GM10266 (cell line): Measurements from ENCODE around the gene TMEM156.
A peak's percentile ranks its signal among the peaks of the same experiment; 100 is the strongest.
"Not testable (repeated sequence)": the region's sequence is repeated elsewhere in the genome, so short reads cannot be mapped to it uniquely, and the experiment has no call there.

Source experiments
- DNase-seq: peaks from one replicate; pipeline ENCODE4 v3.0.0; 2012; ENCODE audit errors: extremely low spot score
- CTCF ChIP-seq: IDR thresholded peaks from 2 replicates; pipeline ENCODE4 v1.5.1; 2012; ENCODE audit warnings: mild to moderate bottlenecking, low read depth; ENCODE audit not compliant: control insufficient read depth, insufficient read depth; ENCODE audit errors: missing control alignments

TMEM156 gene

GRCh38 chr4:38948551-38948950 lies 83.7 kb downstream of the TMEM156 start:
- TF ChIP-seq CTCF: no peak
- no peak for DNase-seq

DNA sequence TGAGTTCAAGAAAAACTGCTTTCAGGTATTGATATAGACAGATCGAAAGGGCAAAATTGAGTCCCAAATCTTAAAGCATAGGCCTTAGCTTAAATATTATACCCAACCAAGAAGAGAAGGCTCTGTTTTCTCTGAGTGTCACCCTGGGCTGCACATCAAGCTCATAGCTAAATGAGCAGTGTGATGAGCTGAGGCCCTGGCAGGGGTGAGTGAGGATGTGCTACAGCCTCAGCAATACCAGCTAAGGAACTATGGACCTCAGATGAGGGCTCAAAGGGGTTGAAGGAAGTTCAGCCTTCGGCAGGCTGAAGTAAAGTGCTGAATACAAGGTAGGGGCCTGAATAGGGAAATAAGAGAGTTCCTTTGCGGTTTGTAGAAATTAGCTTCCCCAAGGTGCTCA lies 85.3 kb downstream of the TMEM156 start:
- TF ChIP-seq CTCF: no peak
- DNase-seq: no peak

DNA sequence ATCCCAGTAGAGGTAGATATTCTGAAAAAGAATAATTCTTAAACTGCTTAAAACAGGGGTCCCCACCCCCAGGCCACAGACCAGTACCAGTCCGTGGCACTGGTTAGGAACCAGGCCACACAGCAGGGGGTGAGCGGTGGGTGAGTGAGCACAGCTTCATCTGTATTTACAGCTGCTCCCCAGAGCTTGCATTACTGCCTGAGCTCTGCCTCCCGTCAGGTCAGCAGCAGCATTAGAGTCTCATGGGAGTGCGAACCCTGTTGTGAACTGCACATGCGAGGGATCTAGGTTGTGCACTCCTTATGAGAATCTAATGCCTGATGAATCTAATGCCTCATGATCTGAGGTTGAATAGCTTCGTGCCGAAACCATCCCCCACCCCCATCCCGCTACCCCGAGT lies 87.8 kb downstream of the TMEM156 start:
- no peak for DNase-seq
- no peak for TF ChIP-seq CTCF

DNA sequence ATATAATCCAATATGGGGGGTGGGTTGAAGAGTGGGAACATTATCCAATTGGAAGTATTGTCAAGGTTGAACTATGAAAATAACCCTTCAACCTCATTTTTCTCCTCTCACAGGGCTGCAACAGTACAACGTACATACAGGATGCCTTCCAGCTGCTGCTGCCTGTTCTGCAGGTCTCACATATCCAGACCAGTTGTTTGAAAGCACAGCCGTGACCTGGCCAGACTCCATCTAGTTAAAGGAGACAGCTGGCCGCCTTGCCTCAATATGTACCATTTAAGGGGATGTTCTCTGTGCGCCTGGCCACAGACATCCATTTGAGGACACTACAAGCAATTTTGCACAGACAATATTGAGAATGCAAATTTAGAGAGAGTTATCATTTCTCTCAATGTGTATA lies 88.9 kb downstream of the TMEM156 start:
- TF ChIP-seq CTCF: no peak
- no peak for DNase-seq

- DNase-seq: not testable (repeated sequence)
These were observed 90.3 kb downstream of the TMEM156 start for GRCh38 chr4:38941906-38942305.

DNA sequence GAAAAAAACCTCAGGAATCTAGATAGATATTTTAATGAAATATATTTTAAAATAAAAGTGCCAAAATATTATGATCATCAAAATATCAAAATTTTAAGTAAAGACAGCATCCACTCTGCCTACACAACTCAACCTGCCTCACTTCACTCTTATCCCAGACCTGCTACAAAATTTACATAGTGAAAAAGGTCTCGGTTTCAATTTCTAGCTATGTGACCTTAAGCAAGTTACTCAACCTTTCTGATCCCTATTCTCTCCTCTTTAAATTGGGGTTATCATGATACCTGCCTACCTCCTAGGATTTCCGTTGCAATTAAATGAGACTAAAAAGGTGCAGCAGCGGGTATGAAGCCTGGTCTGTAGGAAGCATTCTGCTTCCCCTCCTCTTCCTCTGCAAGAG lies 91.7 kb downstream of the TMEM156 start:
- no peak for TF ChIP-seq CTCF
- no peak for DNase-seq

DNA sequence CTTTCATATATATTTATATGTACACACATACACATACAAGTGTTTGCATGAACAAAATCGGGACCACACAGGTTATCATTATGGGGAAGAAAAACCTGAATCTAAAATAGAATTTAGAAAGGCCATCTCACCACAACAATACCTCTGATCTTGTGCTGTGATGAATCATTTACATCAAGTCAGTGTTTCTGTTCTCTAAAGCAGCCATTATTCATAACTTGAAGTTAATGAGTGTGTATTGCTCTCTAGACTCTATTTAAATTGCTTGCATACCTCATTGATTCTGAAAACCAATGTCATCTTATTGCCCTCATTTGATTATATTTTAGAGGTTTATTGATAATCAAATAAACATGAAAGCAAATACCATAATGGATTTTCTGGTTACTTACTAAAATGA lies 93.0 kb downstream of the TMEM156 start:
- DNase-seq: peak; percentile 47
- TF ChIP-seq CTCF: no peak

DNA sequence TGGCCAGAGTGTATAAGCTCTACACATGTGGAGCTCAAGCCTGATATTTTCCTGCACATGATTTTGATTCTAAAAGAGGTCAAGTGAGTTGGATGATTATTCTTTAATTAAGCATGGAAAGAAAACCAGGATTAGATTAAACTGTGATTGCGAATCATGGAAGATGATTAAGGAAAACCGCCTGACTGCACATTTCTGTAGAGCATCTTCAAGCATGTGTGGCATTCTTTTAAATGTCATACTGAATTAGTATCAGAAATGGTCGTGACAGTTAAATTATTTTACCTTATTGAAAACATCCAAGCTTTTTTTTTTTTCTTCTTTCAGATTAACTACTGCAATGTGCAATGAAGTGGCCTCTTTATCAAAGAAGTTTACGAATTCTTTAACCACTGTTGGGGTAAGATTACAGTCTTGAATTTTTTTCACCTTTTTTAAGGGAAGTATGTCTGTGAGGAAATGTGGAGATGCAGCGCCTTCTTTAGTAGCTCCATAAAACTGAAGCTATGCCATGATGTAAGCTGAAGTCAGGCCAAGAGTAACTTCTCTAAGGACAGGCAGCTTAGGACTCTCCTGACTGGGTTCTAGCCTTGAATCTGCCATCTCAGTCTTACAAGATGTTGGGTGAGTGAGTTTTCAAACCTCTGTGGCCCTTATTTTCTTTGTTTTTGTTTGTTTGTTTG lies 96.7 kb downstream of the TMEM156 start:
- TF ChIP-seq CTCF: no peak
- no peak for DNase-seq
